BLaER1 treated with 17β-estradiol and CSF1 and Interleukin-3, amounts not matched to agents 10 nM and 100 nM (cell line): ENCODE data around the gene TMEM59L.

Source experiments
- H3K27ac ChIP-seq, 11 experiments: shearing (Covaris generic); formaldehyde crosslinking; 2 replicates each; pipeline ENCODE4 v1.8.1; 2022
- H3K27me3 ChIP-seq, 11 experiments: shearing (Covaris generic); formaldehyde crosslinking; 2 replicates each; pipeline ENCODE4 v1.8.1; 2022
- H3K36me3 ChIP-seq, 11 experiments: shearing (Covaris generic); formaldehyde crosslinking; 2 replicates each; pipeline ENCODE4 v1.8.1; 2022
- H3K4me1 ChIP-seq, 10 experiments: shearing (Covaris generic); formaldehyde crosslinking; 2 replicates each; pipeline ENCODE4 v1.8.1; 2022
- H3K4me2 ChIP-seq, 11 experiments: shearing (Covaris generic); formaldehyde crosslinking; 2 replicates each; pipeline ENCODE4 v1.8.1; 2022
- H3K4me3 ChIP-seq, 10 experiments: shearing (Covaris generic); formaldehyde crosslinking; 2 replicates each; pipeline ENCODE4 v1.8.1; 2022
- H3K9ac ChIP-seq, 11 experiments: shearing (Covaris generic); formaldehyde crosslinking; 2 replicates each; pipeline ENCODE4 v1.8.1; 2022
- H3K9me3 ChIP-seq, 11 experiments: shearing (Covaris generic); formaldehyde crosslinking; replicated peaks in 1 of 11; 2 replicates each; pipeline ENCODE4 v1.8.1; 2022
- H4K20me1 ChIP-seq, 11 experiments: shearing (Covaris generic); formaldehyde crosslinking; 2 replicates each; pipeline ENCODE4 v1.8.1; 2022
- Cebpa-rat ChIP-seq, 11 experiments: shearing (Covaris generic); IDR thresholded peaks; 2 replicates each; pipeline ENCODE4 v1.8.1; 2022

The TMEM59L gene

DNA sequence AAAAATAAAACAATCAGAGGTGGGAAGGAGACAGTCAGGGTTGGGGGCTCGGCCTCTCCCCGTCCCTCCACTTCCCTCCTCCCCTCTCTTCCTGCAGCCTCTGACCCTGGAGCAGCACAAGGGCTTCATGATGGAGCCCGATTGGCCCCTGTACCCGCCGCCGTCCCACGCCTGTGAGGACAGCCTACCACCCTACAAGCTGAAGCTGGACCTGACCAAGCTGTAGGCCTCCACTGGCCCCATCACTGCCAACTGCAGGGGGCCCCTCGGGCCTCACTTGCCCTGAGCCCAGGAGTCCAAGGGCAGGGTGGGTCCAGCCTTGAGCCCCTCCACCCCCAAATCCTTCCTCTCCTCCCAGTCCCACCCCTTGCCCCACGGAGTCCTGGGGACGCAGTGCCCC, 7.6 kb downstream of the TMEM59L start:
- no peak for TF ChIP-seq Cebpa-rat (IDR thresholded peaks at IDR 0.05)
- Histone ChIP-seq H3K9me3 (peaks cover 0 to 21% (median 12%) of the 10 kb centered on the region in 11 experiments; a peak in 16 of 22 replicates), H3K4me1 (peaks cover 0 to 22% (median 15%) of the 10 kb centered on the region in 10 experiments; a peak in 14 of 20 replicates), H3K9ac (no peak overlapping the region), H3K36me3 (no peaks in the 10 kb centered on the region), H3K27me3 (peaks cover 8 to 25% (median 15%) of the 10 kb centered on the region in 11 experiments), H3K27ac (no peak overlapping the region), H4K20me1 (no peaks in the 10 kb centered on the region; a peak in 1 of 22 replicates), H3K4me3 (no peak overlapping the region), H3K4me2 (peak overlapping the region in 3 of 11 experiments; percentile 15 to 43 (median 30); a peak in 3 of 22 replicates)

DNA sequence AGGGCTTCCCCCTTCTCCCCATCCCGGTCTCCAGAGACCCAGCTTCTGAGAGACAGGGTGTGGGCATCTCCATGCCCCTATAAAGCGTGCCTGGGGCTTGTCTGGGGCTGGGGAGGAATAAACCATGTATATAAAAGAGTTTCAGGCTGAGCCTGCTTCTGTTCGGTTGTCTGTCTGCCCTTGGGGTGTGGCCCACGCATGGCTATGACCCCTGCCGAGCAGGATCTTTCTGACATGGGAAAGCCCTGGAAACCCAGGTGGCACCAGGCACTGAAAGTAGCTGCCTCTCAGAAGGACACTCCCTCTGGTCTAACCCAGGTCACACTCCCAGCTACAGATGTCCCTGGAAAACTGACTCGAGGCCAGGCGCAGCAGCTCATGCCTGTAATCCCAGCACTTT, 8.2 kb downstream of the TMEM59L start:
- H3K27ac ChIP-seq = no peak overlapping the region
- H4K20me1 ChIP-seq = no peaks in the 10 kb centered on the region; a peak in 1 of 22 replicates
- peaks cover 3 to 19% (median 9%) of the 10 kb centered on the region in 11 experiments for H3K27me3 ChIP-seq
- H3K9ac ChIP-seq = no peak overlapping the region
- H3K4me3 ChIP-seq = no peak overlapping the region
- H3K36me3 ChIP-seq = no peaks in the 10 kb centered on the region
- H3K4me1 ChIP-seq = peaks cover 0 to 22% (median 15%) of the 10 kb centered on the region in 10 experiments; a peak in 14 of 20 replicates
- TF ChIP-seq Cebpa-rat (IDR thresholded peaks at IDR 0.05) = no peak
- H3K4me2 ChIP-seq = peak overlapping the region in 5 of 11 experiments; percentile 15 to 56 (median 30); a peak in 7 of 22 replicates
- peaks cover 0 to 18% (median 12%) of the 10 kb centered on the region in 11 experiments; a peak in 16 of 22 replicates for H3K9me3 ChIP-seq

GRCh38 chr19:18626906-18627305, 14.2 kb downstream of the TMEM59L start:
- Histone ChIP-seq H3K9ac (no peak overlapping the region), H3K36me3 (no peaks in the 10 kb centered on the region), H3K27me3 (no peaks in the 10 kb centered on the region; a peak in 1 of 22 replicates), H3K27ac (no peak overlapping the region), H3K4me3 (no peak overlapping the region), H3K9me3 (no peaks in the 10 kb centered on the region), H4K20me1 (no peaks in the 10 kb centered on the region; a peak in 1 of 22 replicates), H3K4me1 (peaks cover 0 to 22% (median 6%) of the 10 kb centered on the region in 10 experiments; a peak in 12 of 20 replicates), H3K4me2 (no peak overlapping the region)
- no peak for TF ChIP-seq Cebpa-rat (IDR thresholded peaks at IDR 0.05)

- H3K9ac ChIP-seq = no peak overlapping the region
- no peaks in the 10 kb centered on the region; a peak in 1 of 22 replicates for H4K20me1 ChIP-seq
- H3K27me3 ChIP-seq = no peaks in the 10 kb centered on the region
- H3K4me3 ChIP-seq = no peak overlapping the region
- no peaks in the 10 kb centered on the region for H3K9me3 ChIP-seq
- peaks cover 0 to 23% (median 10%) of the 10 kb centered on the region in 10 experiments; a peak in 14 of 20 replicates for H3K4me1 ChIP-seq
- H3K4me2 ChIP-seq = peak overlapping the region in 7 of 11 experiments; percentile 5 to 31 (median 23); a peak in 8 of 22 replicates
- TF ChIP-seq Cebpa-rat (IDR thresholded peaks at IDR 0.05) = 0 out of 22 replicates have a peak, but pooled peaks of 1 of the 11 experiments have one; percentile 10
- H3K27ac ChIP-seq = no peak overlapping the region
- no peaks in the 10 kb centered on the region for H3K36me3 ChIP-seq
These were observed 16.8 kb downstream of the TMEM59L start for GRCh38 chr19:18629166-18630088.

DNA sequence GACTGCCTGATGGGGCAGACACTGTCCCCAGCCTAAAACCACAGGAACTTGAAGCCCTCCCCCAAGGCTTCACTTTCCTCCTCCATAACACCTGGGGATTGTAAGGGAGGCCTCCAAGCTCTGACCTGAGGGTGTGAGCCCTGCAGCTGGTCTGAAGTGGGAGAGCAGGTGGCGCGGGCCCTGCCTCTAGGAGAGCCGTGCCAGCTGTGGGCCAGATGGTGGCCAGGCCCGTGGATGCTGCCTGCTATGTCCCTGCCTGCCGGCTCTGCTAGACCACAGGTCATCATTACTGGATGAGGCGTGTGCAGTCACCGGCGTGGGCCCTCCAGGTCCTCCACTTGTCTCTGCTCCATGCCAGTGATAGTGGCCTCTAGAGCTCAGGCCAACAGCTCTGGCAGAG, 20.7 kb downstream of the TMEM59L start:
- Histone ChIP-seq H3K27me3 (no peaks in the 10 kb centered on the region), H3K9ac (0 out of 22 replicates have a peak overlapping the region, but pooled peaks of 1 of the 11 experiments have one; percentile 13), H4K20me1 (peaks cover 0 to 14% (median 6%) of the 10 kb centered on the region in 11 experiments; a peak in 8 of 22 replicates), H3K4me1 (peaks cover 11 to 43% (median 30%) of the 10 kb centered on the region in 10 experiments), H3K9me3 (no peaks in the 10 kb centered on the region), H3K27ac (no peak overlapping the region), H3K4me3 (no peak overlapping the region), H3K4me2 (peak overlapping the region in 7 of 11 experiments; percentile 20 to 66 (median 39); a peak in 11 of 22 replicates), H3K36me3 (no peaks in the 10 kb centered on the region)
- no peak for TF ChIP-seq Cebpa-rat (IDR thresholded peaks at IDR 0.05)

DNA sequence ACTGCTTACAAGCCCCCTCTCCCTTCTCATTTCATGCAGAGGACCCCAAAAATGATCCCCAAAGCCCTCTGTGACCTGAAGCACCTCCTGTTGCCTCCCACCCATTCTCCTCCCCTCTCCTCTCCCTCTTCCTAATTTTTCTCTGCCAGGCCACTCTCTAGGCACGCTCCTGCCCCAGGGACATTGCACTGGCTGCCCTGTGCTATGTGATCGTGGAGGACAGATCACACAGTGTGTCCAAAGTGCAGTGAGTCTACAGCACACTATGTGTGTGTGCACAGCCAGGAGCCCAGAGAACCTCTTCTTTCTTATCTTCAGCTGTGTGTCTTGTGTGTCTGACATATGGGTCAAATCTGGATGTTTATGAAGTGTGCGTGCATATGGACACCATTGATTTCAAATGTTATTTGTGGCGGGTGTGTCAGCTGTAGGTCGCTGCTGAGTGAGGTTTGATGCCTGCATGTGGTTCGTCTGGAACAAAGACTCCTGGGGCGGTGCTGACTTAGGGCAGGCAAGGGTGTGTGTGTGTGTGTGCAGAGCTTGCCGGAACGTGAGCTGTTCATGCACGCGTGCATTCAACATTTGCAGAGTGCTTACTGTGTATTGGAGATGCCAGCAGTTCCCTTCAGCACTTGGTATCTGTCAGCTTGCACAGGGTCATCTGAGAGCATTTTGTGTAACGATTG, 22.1 kb downstream of the TMEM59L start:
- peaks cover 0 to 2% (median 0%) of the 10 kb centered on the region in 11 experiments; a peak in 2 of 22 replicates for H3K36me3 ChIP-seq
- H3K27ac ChIP-seq = no peak overlapping the region
- H3K27me3 ChIP-seq = no peaks in the 10 kb centered on the region
- peak overlapping the region in 2 of 11 experiments; percentile 41 to 69; a peak in 2 of 22 replicates for H3K4me2 ChIP-seq
- H4K20me1 ChIP-seq = peaks cover 0 to 28% (median 7%) of the 10 kb centered on the region in 11 experiments; a peak in 8 of 22 replicates
- TF ChIP-seq Cebpa-rat (IDR thresholded peaks at IDR 0.05) = no peak
- no peak overlapping the region for H3K4me3 ChIP-seq
- no peak overlapping the region for H3K9ac ChIP-seq
- H3K9me3 ChIP-seq = no peaks in the 10 kb centered on the region
- peaks cover 15 to 42% (median 33%) of the 10 kb centered on the region in 10 experiments for H3K4me1 ChIP-seq

DNA sequence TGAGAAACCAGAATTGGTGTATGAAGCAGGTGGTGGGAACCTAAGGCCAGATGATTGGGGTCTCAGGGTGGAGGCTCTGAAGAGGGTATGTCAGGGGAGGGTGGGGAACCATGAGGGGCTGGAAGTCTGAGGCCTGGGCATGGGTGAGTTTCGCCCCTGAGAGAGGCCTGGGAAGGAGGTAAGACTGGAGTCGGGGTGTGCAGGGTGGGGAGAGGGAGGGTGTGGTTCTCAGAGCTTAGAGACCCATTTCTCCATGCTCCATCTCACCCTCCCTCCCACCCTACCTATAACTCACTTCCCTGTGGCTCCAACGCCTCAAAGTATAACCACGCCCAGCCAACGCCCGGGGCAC, 23.1 kb downstream of the TMEM59L start:
- Histone ChIP-seq H3K27me3 (no peaks in the 10 kb centered on the region), H3K4me3 (peak overlapping the region in 2 of 10 experiments; percentile 94 to 98; a peak in 1 of 20 replicates)

GRCh38 chr19:18636183-18636968, 23.7 kb downstream of the TMEM59L start:
- Histone ChIP-seq H4K20me1 (peaks cover 0 to 44% (median 7%) of the 10 kb centered on the region in 11 experiments; a peak in 8 of 22 replicates), H3K27me3 (no peaks in the 10 kb centered on the region), H3K4me1 (peaks cover 15 to 44% (median 34%) of the 10 kb centered on the region in 10 experiments), H3K27ac (peak overlapping the region in 9 of 11 experiments; percentile 47 to 87 (median 68); a peak in 13 of 22 replicates), H3K4me3 (peak overlapping the region; percentile 72 to 98 (median 95)), H3K9ac (peak overlapping the region; percentile 61 to 96 (median 92); a peak in 16 of 22 replicates), H3K36me3 (peaks cover 0 to 12% (median 9%) of the 10 kb centered on the region in 11 experiments; a peak in 7 of 22 replicates), H3K4me2 (peak overlapping the region in 9 of 11 experiments; percentile 45 to 100 (median 58); a peak in 13 of 22 replicates), H3K9me3 (no peaks in the 10 kb centered on the region)
- TF ChIP-seq Cebpa-rat (IDR thresholded peaks at IDR 0.05) = no peak

More for the DNA sequence above, 23.1 kb downstream of the TMEM59L start:
- H3K4me1 ChIP-seq = peaks cover 15 to 44% (median 34%) of the 10 kb centered on the region in 10 experiments
- H3K9ac ChIP-seq = no peak overlapping the region
- H4K20me1 ChIP-seq = peaks cover 0 to 38% (median 7%) of the 10 kb centered on the region in 11 experiments; a peak in 8 of 22 replicates
- no peak overlapping the region for H3K27ac ChIP-seq
- H3K9me3 ChIP-seq = no peaks in the 10 kb centered on the region
- peaks cover 0 to 11% (median 8%) of the 10 kb centered on the region in 11 experiments; a peak in 7 of 22 replicates for H3K36me3 ChIP-seq
- peak overlapping the region in 8 of 11 experiments; percentile 16 to 69 (median 43); a peak in 13 of 22 replicates for H3K4me2 ChIP-seq
- TF ChIP-seq Cebpa-rat (IDR thresholded peaks at IDR 0.05) = no peak
